GM12872 (cell line): ENCODE measurements around the gene CHST14.

Source experiments
- TF ChIP-seq, protein P1 (sequence below): IDR thresholded peaks from 3 replicates; pipeline ENCODE4 v1.5.1; 2011; ENCODE audit warnings: low read depth, mild to moderate bottlenecking, low read length, moderate library complexity; ENCODE audit not compliant: insufficient read depth

CHST14 gene

DNA sequence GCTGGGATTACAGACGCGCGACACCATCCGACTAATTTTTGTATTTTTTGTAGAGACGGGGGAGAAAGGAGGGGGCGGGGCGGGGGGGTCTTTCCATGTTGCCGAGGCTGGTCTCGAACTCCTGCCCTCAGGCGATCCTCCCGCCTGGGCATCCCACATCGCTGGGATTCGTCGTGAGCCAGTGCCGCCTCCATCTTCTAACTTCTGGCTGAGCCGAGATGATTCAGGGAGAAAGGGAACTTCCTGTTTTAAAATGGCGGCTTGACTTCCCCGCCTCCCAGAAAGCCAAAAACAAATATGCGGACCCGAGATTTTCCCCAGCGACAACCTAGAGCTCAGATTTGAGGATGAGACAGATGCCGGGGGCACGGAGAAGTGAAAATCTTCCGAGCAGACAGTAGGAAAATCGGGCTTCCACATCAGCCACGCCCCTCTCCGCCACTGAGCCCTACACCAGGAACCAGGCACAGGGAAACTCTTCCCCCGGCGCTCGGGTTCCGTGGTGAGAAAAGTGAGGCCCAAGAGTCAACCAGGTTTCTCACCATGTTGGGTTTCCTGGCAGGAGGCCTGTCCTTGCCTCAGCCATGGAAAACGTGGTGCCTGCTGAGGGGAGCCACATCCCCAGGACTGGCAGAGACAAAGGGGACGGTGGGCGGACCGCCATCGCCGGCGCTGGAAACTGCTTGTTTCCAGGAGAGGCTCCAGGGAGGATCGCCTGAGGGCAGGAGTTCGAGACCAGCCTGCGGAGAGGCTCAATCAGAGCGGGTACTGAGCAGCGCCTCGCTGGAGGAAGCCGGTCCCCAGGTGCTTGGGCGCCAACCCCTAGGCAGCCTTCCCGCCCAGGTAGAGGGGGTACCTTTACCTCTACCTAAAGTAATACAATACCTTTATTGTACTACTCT lies 18.7 kb downstream of the CHST14 start:
- TF ChIP-seq, protein P1, sequence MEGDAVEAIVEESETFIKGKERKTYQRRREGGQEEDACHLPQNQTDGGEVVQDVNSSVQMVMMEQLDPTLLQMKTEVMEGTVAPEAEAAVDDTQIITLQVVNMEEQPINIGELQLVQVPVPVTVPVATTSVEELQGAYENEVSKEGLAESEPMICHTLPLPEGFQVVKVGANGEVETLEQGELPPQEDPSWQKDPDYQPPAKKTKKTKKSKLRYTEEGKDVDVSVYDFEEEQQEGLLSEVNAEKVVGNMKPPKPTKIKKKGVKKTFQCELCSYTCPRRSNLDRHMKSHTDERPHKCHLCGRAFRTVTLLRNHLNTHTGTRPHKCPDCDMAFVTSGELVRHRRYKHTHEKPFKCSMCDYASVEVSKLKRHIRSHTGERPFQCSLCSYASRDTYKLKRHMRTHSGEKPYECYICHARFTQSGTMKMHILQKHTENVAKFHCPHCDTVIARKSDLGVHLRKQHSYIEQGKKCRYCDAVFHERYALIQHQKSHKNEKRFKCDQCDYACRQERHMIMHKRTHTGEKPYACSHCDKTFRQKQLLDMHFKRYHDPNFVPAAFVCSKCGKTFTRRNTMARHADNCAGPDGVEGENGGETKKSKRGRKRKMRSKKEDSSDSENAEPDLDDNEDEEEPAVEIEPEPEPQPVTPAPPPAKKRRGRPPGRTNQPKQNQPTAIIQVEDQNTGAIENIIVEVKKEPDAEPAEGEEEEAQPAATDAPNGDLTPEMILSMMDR, result no peak

GRCh38 chr15:40493089-40493840 lies 22.5 kb downstream of the CHST14 start:
- TF ChIP-seq, protein P1, result no peak

DNA sequence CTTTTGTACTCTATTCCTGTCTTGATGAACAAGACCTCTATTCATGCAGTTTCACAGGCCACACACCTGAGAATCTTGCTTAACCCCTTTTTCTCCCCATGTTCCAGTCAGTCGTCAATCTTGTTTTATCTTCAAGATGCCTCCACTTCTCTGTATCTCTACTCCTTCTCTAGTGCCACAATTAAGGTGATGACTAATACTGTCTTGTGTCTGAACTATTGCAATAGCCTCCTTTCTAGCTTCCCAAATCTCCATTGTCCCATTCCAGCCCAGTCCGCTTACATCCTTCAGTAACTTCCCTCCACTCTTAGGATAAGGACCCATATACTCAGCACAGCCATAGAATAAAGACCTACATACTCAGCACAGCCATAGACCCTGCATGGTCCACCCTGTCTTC lies 24.7 kb downstream of the CHST14 start:
- TF ChIP-seq, protein P1, result no peak

DNA sequence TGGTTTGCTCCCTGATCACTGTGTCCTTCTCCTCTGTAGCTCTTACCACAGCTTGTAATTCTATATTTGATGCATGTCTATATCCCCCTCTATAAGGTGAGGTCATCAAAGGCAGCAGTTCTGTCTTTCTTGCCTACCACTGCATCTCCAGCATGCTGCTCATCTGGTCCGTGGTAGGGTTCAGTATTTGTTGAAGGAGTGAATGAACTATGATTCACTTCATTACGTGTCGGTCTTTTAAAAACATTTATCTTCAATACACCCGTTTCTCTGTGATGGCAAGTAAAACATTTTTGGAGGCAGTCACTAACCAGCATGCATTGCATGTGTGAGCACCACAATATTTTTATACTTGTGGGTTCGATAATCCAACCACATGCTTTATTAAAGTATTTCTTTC lies 27.6 kb downstream of the CHST14 start:
- TF ChIP-seq, protein P1, result no peak

GRCh38 chr15:40498891-40499290 lies 28.1 kb downstream of the CHST14 start:
- TF ChIP-seq, protein P1, result no peak

- TF ChIP-seq, protein P1, result no peak
Measured at GRCh38 chr15:40499931-40500330, 29.1 kb downstream of the CHST14 start.

- TF ChIP-seq, protein P1, result no peak
Measured at GRCh38 chr15:40500568-40501330, 30.0 kb downstream of the CHST14 start.
